NCI-H510A treated with DMSO at 0.1 percent for 48 hours (cell line): ENCODE measurements around the gene EFEMP1.

Source experiments
- DNase-seq: peaks from one replicate; lab custom pipeline; 2025; lab: John Stamatoyannopoulos, UW

EFEMP1 gene

GRCh38 chr2:55896633-55897032 lies 26.9 kb downstream of the EFEMP1 start:
- DNase-seq: no peak

DNA sequence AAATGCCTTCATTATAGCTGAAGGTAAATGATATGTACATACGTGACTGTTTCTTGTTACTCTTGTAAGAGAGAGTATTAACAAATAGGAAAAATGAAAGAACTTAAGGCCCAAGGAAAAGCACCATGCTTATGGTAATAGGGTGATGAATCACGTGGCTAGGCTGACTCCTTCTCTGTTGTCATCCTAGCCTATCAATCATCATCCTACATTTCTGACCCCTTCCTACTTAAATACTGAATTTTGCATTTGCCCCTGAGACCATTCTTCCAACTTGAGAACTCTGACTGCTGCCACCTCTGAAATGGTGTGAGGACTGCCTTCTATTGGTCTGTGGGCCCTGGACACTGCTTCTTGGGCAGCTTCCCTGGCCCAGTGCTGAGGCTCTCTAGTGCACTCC lies 28.9 kb downstream of the EFEMP1 start:
- no peak for DNase-seq

DNA sequence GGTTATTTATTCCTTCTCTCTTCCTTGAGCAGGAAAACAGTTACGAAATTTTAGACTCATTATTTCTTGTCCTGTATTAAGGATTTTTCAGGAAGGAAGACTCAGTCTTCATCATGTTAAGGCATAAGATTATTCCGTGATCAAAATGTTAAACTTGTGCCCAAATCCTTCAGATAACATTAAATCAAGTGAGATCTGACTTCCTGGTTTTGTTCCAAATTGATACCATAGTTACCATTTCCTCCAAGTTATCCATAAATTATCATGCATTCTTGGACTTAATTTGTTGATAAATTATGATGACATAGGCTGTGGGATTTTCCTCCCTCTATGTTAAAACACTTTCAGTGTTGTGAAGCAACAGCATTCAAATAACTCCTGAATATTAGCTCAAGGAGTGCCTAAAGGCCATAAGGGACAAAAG lies 31.9 kb downstream of the EFEMP1 start:
- no peak for DNase-seq

- DNase-seq: no peak
Observed at GRCh38 chr2:55888936-55889335, 34.6 kb downstream of the EFEMP1 start.

GRCh38 chr2:55887901-55888624 lies 35.5 kb downstream of the EFEMP1 start:
- DNase-seq: no peak

DNA sequence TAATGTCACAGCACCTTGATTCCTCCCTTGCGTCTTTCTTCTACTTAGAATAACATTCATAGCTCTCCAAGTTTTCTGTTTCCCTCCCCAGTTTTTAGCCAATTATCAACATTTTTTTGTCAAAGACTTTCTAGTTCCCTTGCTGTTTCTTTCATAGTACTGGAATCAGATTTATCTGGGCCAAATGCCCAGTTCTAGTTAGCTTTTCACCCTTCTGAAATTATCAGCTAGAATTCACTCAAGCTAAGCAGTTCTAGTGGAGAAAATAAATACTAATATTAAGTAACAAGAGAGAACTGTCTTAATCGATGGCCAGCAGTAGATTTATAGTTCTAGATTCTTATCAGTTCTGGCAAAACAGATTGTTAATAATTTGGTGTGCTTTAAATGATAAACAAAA lies 36.2 kb downstream of the EFEMP1 start:
- DNase-seq: no peak

DNA sequence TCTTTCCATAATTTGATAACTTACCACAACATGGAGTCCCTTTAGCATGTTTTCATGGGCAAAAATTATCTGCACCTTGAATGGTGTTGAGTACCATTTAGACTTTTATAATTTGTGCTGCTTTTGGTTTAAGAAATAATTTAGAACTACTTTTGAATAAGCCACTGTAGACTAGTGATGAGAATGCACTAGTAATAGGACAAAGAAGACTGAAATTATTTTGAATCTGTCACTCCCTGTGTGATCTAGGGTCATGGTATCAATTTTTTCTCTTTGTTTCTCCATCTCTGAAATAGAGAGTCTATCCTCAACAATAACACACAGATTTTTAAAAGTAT lies 37.7 kb downstream of the EFEMP1 start:
- DNase-seq: no peak

GRCh38 chr2:55885127-55885943 lies 38.2 kb downstream of the EFEMP1 start:
- DNase-seq: no peak

GRCh38 chr2:55883829-55884228 lies 39.8 kb downstream of the EFEMP1 start:
- DNase-seq: no peak

DNA sequence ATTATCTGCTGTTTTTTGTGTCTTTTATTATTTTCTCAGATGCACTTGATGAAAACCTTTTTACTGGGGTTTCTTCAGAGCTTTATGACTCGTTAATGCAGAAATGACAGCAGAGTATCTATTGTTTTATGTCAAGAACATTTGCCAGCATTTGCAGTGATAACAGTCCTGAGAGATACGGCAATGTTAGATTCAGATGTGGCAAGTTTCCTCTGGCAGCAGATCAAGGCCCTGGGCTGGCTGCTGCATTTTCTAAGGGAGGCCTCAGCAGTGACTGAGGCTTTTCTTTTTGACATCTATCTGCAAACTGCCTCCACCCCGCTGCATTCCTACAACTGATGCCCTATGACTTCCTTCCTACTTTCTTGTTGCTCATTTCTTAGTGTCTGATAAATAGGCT lies 40.2 kb downstream of the EFEMP1 start:
- DNase-seq: no peak

DNA sequence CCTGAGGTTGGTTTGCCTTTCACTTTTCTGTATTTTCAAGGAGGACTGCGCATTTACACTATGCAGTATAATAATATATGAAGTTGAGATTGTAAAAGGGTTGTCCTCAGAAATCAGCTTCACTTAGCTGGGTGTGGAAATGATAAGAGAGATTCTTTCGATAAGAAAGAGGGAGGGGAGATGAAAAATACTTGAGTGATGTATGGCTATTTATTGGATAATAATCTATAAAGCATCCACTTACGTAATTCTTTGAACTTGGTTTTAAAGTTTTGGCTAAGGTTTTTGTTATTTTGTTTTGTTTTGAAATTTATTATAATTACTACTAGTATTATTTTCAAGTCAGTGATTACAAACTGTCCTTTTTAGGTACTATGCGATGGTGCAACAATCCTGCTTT lies 40.6 kb downstream of the EFEMP1 start:
- no peak for DNase-seq

DNA sequence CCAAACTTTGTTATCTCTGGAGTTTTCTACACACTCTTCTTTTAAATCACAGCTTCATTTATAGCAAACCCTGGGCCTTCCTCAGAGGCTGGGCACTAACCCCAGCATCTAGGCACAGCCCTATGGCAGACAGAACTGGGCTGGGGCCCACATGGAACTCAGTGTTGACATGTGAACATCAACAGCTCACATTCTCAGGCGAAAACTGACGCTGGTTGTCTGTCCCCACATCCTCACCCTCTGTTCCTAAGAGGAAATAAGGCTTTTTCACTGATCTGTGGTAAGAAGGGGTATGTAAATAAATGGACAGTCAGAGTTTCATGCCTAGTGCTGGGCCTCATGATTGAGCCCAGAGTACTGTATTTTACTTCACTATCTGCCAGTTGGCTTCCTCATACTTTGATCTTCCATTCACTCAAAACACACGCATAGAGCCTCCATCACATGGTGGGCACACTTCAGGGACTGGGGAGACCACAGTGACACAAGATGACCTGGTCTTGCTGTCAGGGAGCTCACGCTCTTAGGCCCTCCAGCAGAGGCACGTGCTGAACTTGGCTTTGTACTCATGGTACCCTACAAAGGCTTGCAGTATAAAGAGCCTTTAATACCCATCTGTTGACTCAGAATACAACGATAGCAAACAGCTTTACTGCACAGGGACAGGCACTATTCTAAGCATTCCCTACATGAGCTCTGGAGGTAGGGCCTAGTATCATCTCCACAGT lies 43.0 kb downstream of the EFEMP1 start:
- no peak for DNase-seq

GRCh38 chr2:55879976-55880375 lies 43.6 kb downstream of the EFEMP1 start:
- no peak for DNase-seq

- DNase-seq: no peak
Observed at GRCh38 chr2:55877087-55877436, 46.5 kb downstream of the EFEMP1 start.

DNA sequence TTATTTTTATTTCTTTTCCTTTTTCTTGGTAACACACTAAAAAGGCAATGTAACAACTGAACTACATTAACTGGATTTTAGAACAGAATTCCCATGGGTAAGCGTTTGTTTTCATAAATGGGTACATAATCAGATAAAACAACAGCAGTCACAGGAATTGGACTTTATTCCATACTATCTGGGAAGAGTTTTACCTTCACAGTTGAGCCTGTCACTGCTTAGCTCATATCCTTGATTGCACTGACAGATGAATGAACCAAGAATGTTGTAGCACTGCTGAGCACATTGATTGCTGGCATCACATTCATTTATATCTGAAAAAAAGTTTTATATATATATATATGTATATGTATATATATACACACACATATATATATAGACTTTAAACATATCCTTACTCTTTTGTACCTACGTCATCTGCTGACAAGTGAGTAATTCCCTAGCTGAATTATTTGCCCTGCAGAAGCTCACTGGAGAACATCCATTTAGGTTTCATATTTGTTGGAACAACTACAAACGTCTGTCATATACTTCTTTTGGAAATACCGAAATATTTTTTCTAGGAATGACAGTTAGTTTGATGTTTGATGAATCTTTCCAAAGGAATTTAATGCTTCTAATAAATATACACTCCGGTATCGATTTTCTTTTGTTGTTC lies 47.0 kb downstream of the EFEMP1 start:
- no peak for DNase-seq

DNA sequence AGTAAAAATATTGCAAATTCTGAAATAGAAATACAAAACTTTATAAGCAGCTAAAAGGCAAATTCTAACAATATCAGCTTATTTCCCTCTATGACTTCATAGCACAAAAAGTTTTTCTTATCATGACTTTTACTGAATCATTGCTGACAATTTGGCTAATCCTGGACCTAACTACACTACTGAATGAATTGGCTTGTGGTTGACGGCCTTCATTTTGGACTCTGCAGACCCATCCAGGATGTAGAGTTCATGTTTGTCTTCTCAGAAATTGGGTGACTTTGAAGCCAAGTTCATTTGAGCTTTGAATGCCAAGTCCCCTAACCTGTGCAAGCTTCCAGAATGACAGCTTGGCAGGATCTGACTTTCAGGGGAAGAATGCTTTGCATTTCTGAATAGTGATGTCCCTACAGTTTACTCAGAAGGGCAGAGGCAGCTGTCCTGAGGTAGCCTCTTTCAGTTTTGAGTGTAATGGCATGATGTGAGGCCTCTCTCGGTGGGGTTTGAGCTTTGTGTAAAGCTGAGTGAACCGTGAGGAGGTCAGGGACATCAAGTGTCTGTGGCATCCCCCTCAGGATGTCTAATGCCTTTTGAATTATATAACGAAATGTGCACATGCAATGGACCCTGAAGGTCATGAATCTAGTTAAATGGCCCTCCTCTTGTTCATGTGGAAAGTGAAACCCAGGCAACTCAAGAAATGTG lies 48.0 kb downstream of the EFEMP1 start:
- DNase-seq: no peak

GRCh38 chr2:55874338-55874737 lies 49.2 kb downstream of the EFEMP1 start:
- no peak for DNase-seq

GRCh38 chr2:55871637-55872036 lies 51.9 kb downstream of the EFEMP1 start:
- no peak for DNase-seq

DNA sequence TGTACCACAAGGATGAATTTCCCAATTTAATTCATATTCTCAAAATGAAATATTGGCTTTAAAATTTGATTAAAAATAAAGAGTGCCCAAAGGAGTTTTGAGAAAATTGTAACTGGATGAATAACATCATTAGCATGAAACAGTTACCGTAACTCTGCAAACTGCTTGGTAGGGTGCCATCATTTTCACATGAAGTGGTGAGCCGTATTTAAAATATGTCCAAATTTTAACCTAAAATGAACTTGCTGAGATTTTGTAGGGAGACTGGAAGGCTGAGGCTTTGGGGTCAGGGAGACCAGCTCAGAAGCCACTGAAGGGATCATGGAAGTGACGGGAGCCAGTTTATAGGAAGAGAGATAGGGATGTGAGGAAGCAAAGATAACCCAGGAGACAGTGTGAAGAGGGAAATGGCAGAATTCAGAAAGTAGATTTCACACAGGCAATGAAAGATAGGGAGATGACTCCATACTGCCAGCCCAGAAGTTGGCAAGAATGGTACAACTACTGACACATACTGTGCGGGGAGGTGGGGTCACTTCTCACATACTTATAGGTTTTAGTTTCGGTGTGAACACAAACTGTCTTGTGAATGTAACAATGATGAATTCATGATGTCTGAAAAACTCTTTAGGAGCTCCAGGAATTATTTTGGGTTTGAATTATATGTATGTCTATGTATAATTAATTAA lies 53.8 kb downstream of the EFEMP1 start:
- no peak for DNase-seq

- DNase-seq: no peak
Observed at GRCh38 chr2:55865096-55865835, 58.3 kb downstream of the EFEMP1 start.
